Skin epidermis (tissue), 12 donors: ENCODE data around the gene CRMP1.

Experiments used
- H3K27ac ChIP-seq, 21 experiments: fragments of 200-600 bp; sonication (generic) in 11 of 21; one replicate each; pipeline ENCODE4 v1.5.0; 2020; ENCODE audit warnings: mild to moderate bottlenecking in 3 of 21, inconsistent platforms in 2 of 21, moderate library complexity in 2 of 21
- H3K4me3 ChIP-seq, 7 experiments: fragments of 200-600 bp; sonication (generic) in 2 of 7; one replicate each; pipeline ENCODE4 v1.5.0; 2020; ENCODE audit warnings: inconsistent platforms in 2 of 7, mild to moderate bottlenecking in 2 of 7, moderate library complexity in 1 of 7

CRMP1 gene

DNA sequence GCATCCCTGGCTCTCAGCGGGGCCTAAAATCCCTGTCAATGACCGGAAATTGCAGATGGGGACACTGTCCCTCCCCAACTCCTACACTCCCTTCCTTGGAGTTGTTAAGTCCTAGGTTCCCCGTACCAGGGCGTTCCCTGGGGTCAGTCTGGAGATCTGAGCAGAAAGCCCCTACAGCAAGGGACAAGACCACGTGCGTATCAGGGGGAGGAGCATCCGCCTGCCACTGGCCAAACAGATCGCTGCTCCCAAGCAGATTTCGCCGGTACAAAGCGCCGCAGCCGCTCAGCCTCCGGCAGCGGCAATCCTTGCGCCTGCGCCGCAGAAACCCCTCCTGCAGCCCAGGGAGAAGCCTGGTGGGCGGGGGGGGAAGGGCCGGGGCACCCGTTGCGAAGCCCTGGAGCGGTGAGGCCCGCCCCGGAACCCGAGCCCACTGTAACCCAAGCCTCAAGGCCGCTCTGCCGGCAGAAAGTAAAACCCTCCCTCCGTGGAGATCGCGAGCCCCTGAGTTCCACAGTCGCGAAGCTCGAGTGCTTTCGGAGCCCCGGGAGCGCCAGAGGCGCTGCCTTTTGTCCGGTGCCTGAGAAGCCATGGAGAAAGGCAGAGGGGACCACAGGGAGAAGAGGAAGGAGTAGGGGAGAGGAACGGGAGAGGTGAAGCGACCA is 2.7 kb downstream of the CRMP1 start:
- Histone ChIP-seq H3K27ac (no peak overlapping the region), H3K4me3 (no peak overlapping the region)

DNA sequence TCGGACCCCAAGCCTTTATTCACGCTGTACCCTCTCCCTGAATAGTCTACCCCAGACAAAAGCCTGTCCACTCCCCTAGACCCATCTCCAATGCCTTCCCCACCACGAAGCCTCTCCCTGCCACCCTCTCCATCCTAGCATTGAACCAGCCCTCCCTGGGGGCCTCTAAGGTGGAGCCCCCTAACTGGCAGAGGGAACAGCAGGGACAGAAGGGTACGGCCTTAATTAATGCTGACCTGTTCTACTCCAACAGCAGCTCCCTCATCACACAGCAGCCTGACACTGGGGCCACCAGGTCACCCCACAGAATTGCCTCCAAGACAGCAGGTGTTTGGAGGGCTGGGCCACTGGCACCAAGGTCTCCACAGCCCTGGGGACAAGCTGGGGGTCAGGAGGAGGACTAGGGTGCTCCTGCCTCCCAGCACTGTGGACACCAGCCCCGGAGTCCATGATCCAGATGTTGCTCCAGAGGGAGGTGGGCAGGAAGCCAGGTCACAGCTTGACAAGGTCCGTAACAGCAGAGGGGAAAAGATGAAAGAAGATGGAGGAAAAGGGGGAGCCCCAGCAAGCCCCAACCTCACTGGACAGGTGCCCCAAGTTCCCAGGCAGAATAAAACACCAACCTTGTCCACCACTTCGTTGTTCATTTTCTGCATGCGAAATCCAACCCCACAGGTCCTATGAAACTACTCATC is 3.7 kb downstream of the CRMP1 start:
- H3K27ac ChIP-seq, result no peak overlapping the region
- H3K4me3 ChIP-seq, result no peak overlapping the region

DNA sequence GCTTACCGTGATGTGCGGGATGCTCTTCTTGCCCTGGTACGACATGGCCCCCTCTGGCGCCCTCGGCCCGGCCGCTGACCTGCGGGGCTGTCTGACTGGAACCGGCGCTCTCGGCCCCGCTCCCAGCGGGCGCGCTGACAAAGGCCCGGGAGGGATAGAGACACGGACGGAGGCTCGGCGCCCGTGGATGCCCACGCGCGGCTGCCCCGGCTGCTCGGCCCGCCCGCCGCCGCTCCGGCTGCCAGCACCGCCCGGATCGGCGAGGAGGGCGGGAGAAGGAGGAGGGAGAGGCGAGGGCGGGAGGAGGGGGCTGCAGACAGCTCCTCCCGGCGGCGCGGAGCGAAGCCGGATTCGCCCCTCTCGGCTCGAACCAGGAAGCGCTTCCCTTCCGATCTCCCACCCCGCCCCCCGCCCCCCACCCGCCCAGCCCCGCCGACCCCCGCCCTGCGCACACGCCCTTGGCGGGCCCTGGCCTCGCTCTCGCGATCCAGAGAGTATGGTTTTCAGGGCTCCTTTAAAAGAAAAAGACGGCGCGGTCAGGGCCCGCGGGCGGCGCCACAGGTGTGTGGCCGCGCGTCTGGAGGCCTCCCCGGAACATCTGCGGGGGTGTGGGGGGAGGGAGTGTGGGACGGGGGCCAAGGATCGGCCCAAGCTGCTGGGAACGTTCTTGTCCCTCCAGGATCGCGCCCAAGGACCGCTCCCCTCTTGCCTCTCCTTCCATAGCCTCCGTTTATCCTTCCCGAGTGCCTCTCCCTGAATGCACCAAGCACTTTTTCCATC is 4.5 kb downstream of the CRMP1 start:
- Histone ChIP-seq H3K27ac (peak overlapping the region in 1 of 21 experiments; percentile 21), H3K4me3 (peak overlapping the region in 5 of 7 experiments; percentile 4 to 39 (median 21))

DNA sequence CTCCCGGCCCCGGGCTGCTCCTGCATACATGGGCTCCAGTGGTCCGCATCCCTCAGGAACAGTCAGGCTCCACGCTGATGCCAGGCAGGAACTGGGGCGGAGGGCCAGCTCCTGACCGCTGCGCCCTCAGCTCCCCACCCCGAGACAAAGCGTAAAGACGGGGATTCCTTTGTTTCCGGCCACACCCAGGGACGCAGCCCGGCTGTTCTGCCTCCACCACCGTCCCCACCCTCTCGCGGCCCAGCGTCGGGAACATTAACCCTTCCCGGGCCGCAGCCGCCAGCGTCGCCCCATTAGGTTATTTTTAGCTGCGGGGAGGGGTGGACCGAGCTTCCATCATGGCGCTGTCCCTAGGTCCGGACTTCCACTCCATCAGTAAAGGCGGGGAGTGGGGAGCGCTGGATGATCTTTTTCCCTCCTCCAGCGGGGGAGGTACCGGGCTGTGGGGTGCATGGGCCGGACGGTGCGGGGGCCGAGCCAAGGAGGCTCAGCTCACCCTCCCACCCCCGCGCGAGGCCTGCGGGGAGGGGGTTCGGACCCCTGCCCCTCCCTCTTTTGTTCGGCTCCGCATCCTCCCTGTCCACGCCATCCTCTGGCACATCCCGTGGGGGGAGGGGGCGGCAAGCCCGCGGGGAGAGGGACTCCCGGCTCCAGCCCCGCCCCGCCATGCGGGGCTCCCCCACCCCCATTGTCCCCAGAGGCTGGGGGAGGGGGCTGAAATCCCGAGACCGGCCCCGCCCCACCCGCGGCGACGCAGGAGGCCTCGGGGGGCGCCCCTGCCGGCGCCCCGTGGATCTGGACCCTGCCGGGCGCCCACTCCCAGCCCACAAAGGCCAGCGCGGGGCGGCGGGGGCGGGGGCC is 5.3 kb downstream of the CRMP1 start:
- H3K27ac ChIP-seq, result peak overlapping the region in 1 of 21 experiments; percentile 21
- peak overlapping the region in 5 of 7 experiments; percentile 4 to 39 (median 21) for H3K4me3 ChIP-seq

DNA sequence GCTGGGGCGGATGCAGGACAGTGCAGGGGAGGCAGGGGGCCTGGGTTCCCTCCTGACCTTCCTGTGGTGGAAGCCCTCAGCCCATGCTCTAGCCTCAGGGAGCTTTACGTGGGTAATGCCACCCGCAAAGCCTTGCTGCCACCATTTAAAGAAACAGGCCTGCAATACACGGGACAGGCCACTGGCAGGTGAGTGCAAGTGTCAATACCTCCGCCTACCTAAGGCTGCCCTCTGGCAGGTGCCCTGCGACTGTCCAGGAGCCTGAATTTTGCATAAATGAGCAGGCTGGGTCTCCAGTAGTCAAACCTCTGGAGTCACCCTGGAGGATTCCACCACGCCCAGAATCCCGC is 5.9 kb downstream of the CRMP1 start:
- H3K27ac ChIP-seq, result no peak overlapping the region
- peak overlapping the region in 3 of 7 experiments; percentile 13 to 39 (median 21) for H3K4me3 ChIP-seq

DNA sequence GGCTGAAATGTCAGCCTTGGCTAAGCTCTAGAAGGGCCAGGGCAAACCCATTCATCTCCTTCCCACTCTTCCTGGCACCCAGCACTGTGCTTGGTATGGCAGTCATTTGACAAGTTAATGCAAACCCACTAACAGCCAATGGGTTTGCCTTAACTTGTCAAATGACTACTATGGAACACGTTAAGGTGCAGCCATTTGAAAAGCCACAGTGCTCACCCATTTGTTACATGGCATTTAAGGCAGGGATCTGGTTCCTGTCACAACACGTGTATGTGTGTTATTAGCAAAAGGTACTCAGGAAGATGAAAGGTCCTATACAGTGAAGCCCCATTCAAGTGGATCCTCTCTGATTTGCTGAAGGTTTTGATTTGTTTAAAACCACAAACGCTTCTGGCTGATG is 7.2 kb downstream of the CRMP1 start:
- no peak overlapping the region for H3K27ac ChIP-seq
- no peak overlapping the region for H3K4me3 ChIP-seq

DNA sequence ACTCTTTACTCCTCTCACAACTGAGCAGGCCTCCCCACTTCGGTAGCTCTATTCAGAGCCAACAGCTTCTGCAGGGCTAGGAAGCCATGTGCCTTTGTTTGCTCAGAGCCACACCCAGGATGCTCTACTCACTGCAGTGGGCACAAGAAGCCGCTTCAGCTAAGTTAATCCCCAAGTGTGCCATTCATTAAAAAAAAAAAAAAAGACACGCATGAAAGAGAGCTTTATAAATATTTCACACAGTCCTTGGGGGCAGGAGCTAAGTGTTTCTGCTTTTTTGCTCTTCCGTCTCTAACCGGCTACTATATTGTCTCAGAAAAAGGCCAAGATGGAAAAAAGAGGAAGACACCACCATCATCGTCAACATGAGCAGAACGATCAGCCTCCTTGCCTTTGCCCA is 8.1 kb downstream of the CRMP1 start:
- Histone ChIP-seq H3K27ac (no peak overlapping the region), H3K4me3 (no peak overlapping the region)

DNA sequence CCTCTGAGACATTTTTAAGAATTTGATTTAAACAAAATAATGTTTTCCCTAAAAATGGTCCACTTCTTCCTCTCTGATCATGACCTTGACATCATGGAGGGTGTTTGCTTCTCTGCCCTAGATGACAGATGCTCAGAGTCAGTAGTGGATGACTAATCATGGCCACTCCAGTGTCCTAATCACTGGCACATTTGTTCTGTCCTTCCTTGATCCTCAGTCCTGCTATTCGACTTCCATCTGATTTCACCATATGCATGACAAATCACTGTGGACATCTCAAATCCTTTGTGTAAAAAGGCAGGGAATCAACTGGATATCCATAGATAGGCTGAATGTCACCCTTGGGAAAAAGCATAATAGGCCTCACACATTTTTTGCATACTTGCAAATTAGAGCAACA is 9.0 kb downstream of the CRMP1 start:
- Histone ChIP-seq H3K27ac (no peak overlapping the region), H3K4me3 (no peak overlapping the region)

DNA sequence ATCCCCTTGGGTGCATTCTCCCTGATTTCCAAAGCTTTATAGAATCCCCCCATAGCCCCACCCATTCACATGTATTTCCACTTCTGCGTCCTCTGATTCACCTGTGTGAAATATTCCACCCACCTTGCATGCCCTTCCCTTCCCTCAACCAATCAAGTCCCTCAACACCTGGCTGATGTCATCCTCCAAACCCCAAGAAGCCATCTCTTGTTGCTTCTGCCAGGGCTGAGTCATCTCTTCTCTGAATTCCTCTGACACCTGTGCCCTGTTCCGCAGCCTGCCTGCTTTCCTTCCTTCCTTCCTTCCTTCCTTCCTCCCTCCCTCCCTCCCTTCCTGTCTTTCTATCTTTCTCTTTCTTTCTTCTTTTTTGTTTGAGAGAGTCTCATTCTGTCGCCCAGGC is 9.9 kb downstream of the CRMP1 start:
- Histone ChIP-seq H3K27ac (no peak overlapping the region), H3K4me3 (no peak overlapping the region)

DNA sequence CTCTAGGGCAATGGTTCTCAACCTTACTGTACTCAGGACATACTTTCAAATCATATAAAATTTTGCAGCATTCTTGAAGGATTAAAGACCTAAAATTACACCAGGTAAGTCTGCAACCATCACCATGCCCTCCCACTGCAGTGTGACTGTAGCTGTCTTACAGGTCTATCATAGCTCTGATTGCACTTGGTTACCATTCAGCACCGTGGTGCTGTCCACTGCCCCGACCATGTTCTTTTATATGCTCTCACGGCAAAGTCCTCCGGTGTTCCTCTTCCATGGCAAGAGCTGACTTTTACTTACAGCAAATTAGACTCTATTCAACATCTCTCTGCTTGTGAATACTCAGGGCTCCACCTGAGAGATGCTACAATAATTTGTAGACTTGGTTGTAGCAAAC is 11.5 kb downstream of the CRMP1 start:
- no peak overlapping the region for H3K27ac ChIP-seq
- H3K4me3 ChIP-seq, result no peak overlapping the region

DNA sequence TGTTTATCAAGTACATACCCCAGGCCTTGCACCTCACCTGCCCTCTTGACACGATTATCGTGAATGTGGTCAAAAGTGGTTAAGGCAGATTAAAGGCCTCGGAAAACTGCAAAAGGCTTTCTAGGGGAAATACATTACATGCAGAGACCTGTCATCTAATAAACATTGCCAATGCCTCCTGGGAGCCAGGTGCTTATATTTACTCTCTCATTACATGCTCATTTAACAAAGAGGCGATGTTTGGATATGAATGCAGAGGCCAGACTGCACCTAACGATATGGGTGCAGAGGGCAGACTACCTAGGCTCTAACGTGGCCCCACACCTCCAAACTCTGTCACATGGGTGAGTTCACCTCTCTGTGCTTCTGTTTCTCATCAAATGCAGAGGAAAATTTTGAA is 14.5 kb downstream of the CRMP1 start:
- Histone ChIP-seq H3K27ac (no peak overlapping the region), H3K4me3 (no peak overlapping the region)

DNA sequence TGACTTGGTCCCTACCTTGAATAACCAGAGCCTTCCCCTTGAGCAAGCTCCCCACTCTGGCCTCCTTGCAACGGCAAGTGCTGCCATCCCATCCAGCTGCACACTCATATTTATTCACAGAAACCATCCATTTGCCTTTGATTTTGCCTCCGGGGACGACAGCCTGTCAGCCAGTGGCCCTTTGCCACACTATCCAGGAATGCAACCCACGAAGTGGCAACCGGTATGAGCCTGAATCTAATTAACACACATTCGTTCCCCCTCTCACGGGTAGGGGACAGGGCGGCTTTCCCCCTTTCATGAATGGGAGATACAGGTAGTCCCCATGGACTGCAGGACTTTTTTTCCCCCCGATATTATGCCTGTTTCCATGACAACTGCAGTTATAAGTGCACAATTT is 15.5 kb downstream of the CRMP1 start:
- Histone ChIP-seq H3K4me3 (no peak overlapping the region), H3K27ac (no peak overlapping the region)

DNA sequence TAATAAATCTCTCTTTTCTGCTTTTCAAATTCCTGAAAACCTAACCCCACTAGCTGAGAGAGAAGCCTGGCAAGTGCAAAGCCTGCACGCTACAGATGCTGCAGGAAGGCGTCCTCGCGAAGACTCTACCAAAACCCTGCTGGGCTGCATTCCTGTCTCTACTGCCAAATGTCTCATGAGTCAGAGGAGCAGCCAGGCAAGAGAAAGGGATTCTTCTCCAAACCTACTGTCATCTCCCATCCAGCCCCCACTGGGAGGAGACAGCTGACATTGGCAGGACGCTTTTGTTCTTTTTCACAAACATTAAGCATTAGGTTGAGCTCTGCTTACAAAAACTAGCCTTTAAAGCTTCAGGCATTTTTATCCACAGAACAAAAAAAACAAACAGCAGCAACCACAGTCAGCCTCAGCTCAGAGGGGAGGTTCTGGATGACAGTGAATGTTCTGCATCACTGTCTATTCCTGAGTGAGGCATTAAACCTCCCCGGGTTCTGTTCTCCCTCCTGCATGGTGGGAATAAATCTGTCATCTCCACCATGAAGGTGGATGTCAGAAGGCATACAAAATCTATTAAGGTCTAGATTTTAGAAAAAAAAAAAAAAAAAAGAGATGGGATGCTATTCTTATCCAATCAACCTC is 18.0 kb downstream of the CRMP1 start:
- Histone ChIP-seq H3K27ac (no peak overlapping the region), H3K4me3 (no peak overlapping the region)

DNA sequence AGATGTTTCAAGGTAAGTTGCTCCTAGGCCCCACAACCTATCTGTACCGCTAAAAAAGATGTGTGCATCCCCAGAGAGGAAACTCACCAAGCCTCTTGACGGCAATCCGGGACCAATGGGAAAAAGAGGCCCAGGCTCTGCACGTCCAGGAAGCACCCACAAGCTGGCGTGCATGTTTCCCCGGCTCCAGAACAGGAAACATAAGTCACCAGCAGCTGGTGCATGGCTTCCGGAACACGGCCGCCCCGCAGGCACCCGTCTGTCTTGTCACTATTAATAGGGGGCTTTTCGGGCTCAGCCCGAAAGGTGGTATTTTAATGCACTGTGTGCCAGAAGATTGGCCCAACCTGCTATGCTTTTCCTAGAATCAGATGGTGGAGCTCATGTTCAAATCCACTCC is 22.2 kb downstream of the CRMP1 start:
- H3K4me3 ChIP-seq, result no peak overlapping the region
- H3K27ac ChIP-seq, result no peak overlapping the region

DNA sequence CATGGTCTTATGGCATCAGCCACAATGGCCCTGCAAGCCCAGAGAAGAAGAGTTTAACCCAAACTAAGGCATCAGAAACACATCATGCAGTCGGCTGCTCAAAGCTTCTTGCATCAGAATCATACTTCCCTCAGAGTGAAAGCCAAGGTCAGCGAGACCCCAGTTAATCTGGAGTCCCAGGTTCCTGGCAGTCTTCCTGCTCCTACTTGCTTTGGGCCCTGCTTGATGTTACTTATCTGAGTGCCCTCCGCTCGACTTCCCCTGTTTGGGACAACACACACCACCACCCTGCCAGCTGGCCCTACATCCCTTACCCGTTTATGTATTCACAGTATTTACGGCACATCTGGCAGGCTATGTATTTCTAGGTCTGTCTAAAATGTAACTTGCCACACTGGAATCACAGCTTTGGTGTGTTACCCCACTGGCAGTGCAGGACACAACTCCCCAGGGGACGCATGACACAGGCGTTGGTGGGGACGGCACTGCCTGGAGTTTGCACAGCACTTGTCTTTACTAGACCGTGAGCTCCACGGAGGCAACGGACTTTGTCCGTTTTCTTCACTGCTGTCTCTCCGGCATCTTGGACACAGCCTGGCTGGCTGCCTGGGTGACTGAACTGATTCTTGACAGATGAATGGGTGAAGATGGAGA is 22.8 kb downstream of the CRMP1 start:
- Histone ChIP-seq H3K4me3 (no peak overlapping the region), H3K27ac (no peak overlapping the region)

DNA sequence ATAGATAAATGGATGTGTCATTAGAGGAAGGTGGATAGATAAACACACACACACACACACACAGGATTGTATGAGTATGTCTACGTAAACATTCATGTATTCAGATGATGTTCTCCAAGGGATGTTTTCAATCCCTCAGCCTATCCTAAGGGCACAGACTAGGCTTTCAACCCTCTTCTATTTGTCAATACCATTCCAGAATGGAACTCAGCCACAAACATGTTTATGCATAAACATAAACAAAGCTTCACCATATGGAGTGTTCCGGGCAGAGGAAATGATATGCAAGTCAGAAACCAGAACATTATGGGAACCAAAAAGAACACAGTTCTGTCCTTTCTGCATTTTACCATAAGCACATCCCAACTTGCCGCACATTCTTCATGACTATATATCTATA is 25.0 kb downstream of the CRMP1 start:
- Histone ChIP-seq H3K4me3 (no peak overlapping the region), H3K27ac (no peak overlapping the region)

DNA sequence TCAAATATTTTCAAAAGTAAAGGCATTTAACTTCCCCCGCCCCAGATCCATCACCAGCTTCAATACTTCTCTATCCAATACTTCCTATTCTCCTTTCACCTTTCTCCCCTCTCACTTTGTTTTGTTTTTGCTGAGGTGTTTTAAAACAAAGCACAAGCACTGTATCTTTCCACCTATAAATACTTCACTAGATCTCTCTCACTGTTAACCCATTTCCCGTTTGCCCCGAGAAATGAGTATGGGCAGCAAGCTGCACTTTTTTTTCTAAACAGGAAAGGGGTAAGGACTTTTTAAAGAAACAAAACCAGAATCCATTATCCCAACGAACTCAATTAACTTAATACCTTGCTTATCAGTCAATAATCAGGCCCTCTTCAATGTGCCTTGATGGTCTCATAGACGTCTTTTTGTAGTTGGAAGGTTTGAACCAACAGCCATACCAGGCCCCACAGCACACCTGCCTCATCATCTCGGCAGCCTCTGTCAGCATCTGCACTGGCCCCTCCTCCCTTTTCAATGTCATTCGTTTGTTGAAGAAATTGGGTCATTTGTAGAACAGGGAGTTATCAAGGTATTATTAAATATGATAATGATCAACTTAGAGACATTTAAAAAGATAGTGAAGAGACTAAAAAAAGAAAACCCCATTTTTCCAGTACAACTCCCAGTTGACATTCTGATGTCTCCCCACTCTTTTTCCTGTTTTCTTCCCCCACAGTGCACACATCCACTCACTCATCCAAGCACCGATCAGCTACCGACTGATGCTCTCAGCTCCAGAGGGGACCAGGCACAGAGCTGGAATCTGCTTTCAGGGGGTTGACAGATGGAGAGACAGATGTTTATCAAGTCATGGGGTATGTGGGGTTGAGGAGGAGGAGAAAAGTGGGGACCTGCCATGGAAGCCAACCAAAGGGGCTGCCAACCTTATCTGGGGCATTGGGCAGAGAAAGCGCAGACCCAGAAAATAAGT is 25.8 kb downstream of the CRMP1 start:
- Histone ChIP-seq H3K27ac (no peak overlapping the region), H3K4me3 (no peak overlapping the region)
